Neural cell (in vitro differentiated cells): ENCODE results near the gene WDR38. TPM values are rescaled to one million over a fixed set of nuclear protein-coding genes. Genes with fewer than 3 reads are reported as not detected.

ENCODE experiments used
- H2AFZ ChIP-seq: fragments of 200-600, 300-800 bp; sonication (generic), shearing (Covaris generic); 2 replicates; pipeline ENCODE4 v1.6.0; 2014; ENCODE audit warnings: low read depth, mild to moderate bottlenecking, antibody characterized with exemption, low read length, moderate library complexity
- H3F3A ChIP-seq: fragments of 200-600 bp; shearing (Covaris generic); 2 replicates; pipeline ENCODE4 v1.6.1; 2016; ENCODE audit warnings: mild to moderate bottlenecking, moderate library complexity, mixed read lengths, antibody characterized with exemption, low read length; ENCODE audit not compliant: insufficient read depth, poor library complexity, severe bottlenecking
- H3K27ac ChIP-seq: fragments of 200-600, 300-800 bp; sonication (generic), shearing (Covaris generic); 2 replicates; pipeline ENCODE4 v1.5.1; 2014; ENCODE audit warnings: mild to moderate bottlenecking, low read length, moderate library complexity
- H3K27me3 ChIP-seq: fragments of 300-800, 200-600 bp; sonication (generic), shearing (Covaris generic); 2 replicates; pipeline ENCODE4 v1.6.0; 2014; ENCODE audit warnings: mild to moderate bottlenecking, low read depth, low read length, moderate library complexity; ENCODE audit not compliant: insufficient read depth
- H3K36me3 ChIP-seq: fragments of 300-800, 200-600 bp; sonication (generic), shearing (Covaris generic); 2 replicates; pipeline ENCODE4 v1.5.1; 2014; ENCODE audit warnings: mild to moderate bottlenecking, antibody characterized with exemption, low read length, moderate library complexity; ENCODE audit not compliant: insufficient read depth
- H3K4me2 ChIP-seq: fragments of 300-800, 200-600 bp; sonication (generic), shearing (Covaris generic); 2 replicates; pipeline ENCODE4 v1.6.0; 2014; ENCODE audit warnings: mild to moderate bottlenecking, low read length
- H3K4me3 ChIP-seq: fragments of 300-800, 200-600 bp; sonication (generic), shearing (Covaris generic); 2 replicates; pipeline ENCODE4 v1.5.1; 2014; ENCODE audit warnings: mild to moderate bottlenecking, low read length, moderate library complexity
- H3K79me2 ChIP-seq: fragments of 200-600 bp; shearing (Covaris generic); replicated peaks from 2 replicates; pipeline ENCODE4 v1.6.0; 2014; ENCODE audit warnings: mild to moderate bottlenecking, low read length, moderate library complexity; ENCODE audit not compliant: insufficient read depth
- H3K9ac ChIP-seq: fragments of 300-800, 200-600 bp; sonication (generic), shearing (Covaris generic); 2 replicates; pipeline ENCODE4 v1.6.1; 2016; ENCODE audit warnings: mild to moderate bottlenecking, low read length, mixed read lengths
- H3K9me2 ChIP-seq: fragments of 200-600 bp; shearing (Covaris generic); 2 replicates; pipeline ENCODE4 v1.6.1; 2016; ENCODE audit warnings: mild to moderate bottlenecking, low read length, mixed read lengths; ENCODE audit not compliant: insufficient read depth
- H3K9me3 ChIP-seq: fragments of 200-600, 300-800 bp; sonication (generic), shearing (Covaris generic); 2 replicates; pipeline ENCODE4 v1.6.1; 2016; ENCODE audit warnings: mild to moderate bottlenecking, mixed run types, low read length, moderate library complexity, mixed read lengths
- H4K20me1 ChIP-seq: fragments of 200-600 bp; shearing (Covaris generic); 2 replicates; pipeline ENCODE4 v1.6.1; 2016; ENCODE audit warnings: mild to moderate bottlenecking, mixed run types; ENCODE audit not compliant: insufficient read depth
- EP300 ChIP-seq: fragments of 450-650 bp; conservative IDR thresholded peaks from 2 replicates; pipeline ENCODE4 v1.6.1; 2014; ENCODE audit warnings: antibody characterized with exemption, mild to moderate bottlenecking, moderate library complexity; ENCODE audit not compliant: poor library complexity, severe bottlenecking
- EZH2 ChIP-seq: fragments of 200-600, 300-800 bp; shearing (Covaris generic), sonication (generic); IDR thresholded peaks from 2 replicates; pipeline ENCODE4 v1.6.1; 2014; ENCODE audit warnings: antibody characterized with exemption, low read length, borderline replicate concordance, mild to moderate bottlenecking; ENCODE audit not compliant: insufficient read depth, poor library complexity, severe bottlenecking
- MXI1 ChIP-seq: fragments of 450-650 bp; conservative IDR thresholded peaks from 2 replicates; pipeline ENCODE4 v1.6.1; 2014; ENCODE audit warnings: antibody characterized with exemption, mild to moderate bottlenecking; ENCODE audit not compliant: poor library complexity, severe bottlenecking
- POLR2AphosphoS5 ChIP-seq: IDR thresholded peaks from 2 replicates; pipeline ENCODE4 v1.6.1; 2012
- RAD21 ChIP-seq: fragments of 450-650 bp; conservative IDR thresholded peaks from 2 replicates; pipeline ENCODE4 v1.6.1; 2014; ENCODE audit warnings: antibody characterized with exemption, mild to moderate bottlenecking, moderate library complexity
- SMC3 ChIP-seq: fragments of 450-650 bp; conservative IDR thresholded peaks from 2 replicates; pipeline ENCODE4 v1.6.1; 2014; ENCODE audit warnings: antibody characterized with exemption, mild to moderate bottlenecking, moderate library complexity; ENCODE audit not compliant: poor library complexity
- TAF1 ChIP-seq: IDR thresholded peaks from 2 replicates; pipeline ENCODE4 v1.6.1; 2012; ENCODE audit warnings: low read depth
- polyA plus RNA-seq: library from polyadenylated mRNA; depleted of rRNA; stranded (reverse); fragments of >200 nt; gene quantifications from 2 replicates; pipeline ENCODE4 v1.2.3, GENCODE V29; 2014
- TF ChIP-seq, protein P1 (sequence below): fragments of 450-650 bp; IDR thresholded peaks from 2 replicates; pipeline ENCODE4 v1.5.1; 2014; ENCODE audit warnings: antibody characterized with exemption, mild to moderate bottlenecking, moderate library complexity; ENCODE audit not compliant: poor library complexity, severe bottlenecking
- TF ChIP-seq, protein P2 (sequence below): IDR thresholded peaks from 2 replicates; pipeline ENCODE4 v1.6.1; 2012; ENCODE audit warnings: borderline replicate concordance

Gene WDR38
- polyA plus RNA-seq, 1 donor from 2014 or later = not detected

DNA sequence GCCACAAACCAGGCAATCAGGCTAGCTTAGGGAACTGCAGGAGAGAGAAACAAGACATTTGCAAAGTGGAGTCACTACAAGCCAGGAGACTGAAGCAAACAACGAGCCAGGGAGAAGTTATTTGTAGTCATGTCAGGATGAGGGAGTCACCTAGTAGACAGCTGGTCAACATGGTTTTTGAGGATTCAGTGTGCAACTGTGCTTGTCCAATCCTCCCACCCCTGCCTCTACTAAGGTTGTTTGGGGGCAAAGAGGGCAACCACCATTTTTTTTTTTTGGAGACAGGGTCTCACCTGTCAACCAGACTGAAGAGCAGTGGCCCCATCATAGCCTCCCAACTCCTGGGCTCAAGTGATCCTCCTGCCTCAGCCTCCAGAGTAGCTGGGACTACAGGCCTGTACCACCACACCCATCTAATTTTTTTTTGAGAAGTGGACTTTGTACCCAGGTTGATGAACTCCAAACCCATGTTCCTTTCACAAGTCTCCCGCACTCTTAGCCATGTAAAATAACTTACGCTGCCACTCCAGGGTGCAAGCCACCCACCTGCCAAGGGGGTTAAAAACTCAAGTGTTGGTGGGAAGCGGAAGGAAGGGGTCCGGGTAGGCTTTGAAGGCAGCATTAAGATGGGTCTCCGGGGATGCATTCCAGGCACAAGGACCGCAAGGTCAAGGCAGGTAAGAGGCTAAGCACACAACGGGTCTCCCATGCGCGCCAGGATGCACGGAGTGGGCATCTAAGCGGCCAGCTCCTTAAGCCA, 7.5 kb downstream of the WDR38 start:
- H3K27me3 ChIP-seq = no peaks in the 10 kb centered on the region
- no peaks in the 10 kb centered on the region for H3F3A ChIP-seq
- peak overlapping the region; percentile 80 for H3K4me2 ChIP-seq
- peaks cover 9% of the 10 kb centered on the region for H3K79me2 ChIP-seq
- H4K20me1 ChIP-seq = peaks cover 15% of the 10 kb centered on the region
- H3K36me3 ChIP-seq = no peaks in the 10 kb centered on the region
- H3K9me2 ChIP-seq = no peaks in the 10 kb centered on the region
- TF ChIP-seq EP300 (no peak), MXI1 (no peak), RAD21 (no peak), EZH2 (no peak), SMC3 (no peak), POLR2AphosphoS5 (no peak), TAF1 (no peak)
- TF ChIP-seq, protein P1, sequence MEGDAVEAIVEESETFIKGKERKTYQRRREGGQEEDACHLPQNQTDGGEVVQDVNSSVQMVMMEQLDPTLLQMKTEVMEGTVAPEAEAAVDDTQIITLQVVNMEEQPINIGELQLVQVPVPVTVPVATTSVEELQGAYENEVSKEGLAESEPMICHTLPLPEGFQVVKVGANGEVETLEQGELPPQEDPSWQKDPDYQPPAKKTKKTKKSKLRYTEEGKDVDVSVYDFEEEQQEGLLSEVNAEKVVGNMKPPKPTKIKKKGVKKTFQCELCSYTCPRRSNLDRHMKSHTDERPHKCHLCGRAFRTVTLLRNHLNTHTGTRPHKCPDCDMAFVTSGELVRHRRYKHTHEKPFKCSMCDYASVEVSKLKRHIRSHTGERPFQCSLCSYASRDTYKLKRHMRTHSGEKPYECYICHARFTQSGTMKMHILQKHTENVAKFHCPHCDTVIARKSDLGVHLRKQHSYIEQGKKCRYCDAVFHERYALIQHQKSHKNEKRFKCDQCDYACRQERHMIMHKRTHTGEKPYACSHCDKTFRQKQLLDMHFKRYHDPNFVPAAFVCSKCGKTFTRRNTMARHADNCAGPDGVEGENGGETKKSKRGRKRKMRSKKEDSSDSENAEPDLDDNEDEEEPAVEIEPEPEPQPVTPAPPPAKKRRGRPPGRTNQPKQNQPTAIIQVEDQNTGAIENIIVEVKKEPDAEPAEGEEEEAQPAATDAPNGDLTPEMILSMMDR = no peak
- TF ChIP-seq, protein P2, sequence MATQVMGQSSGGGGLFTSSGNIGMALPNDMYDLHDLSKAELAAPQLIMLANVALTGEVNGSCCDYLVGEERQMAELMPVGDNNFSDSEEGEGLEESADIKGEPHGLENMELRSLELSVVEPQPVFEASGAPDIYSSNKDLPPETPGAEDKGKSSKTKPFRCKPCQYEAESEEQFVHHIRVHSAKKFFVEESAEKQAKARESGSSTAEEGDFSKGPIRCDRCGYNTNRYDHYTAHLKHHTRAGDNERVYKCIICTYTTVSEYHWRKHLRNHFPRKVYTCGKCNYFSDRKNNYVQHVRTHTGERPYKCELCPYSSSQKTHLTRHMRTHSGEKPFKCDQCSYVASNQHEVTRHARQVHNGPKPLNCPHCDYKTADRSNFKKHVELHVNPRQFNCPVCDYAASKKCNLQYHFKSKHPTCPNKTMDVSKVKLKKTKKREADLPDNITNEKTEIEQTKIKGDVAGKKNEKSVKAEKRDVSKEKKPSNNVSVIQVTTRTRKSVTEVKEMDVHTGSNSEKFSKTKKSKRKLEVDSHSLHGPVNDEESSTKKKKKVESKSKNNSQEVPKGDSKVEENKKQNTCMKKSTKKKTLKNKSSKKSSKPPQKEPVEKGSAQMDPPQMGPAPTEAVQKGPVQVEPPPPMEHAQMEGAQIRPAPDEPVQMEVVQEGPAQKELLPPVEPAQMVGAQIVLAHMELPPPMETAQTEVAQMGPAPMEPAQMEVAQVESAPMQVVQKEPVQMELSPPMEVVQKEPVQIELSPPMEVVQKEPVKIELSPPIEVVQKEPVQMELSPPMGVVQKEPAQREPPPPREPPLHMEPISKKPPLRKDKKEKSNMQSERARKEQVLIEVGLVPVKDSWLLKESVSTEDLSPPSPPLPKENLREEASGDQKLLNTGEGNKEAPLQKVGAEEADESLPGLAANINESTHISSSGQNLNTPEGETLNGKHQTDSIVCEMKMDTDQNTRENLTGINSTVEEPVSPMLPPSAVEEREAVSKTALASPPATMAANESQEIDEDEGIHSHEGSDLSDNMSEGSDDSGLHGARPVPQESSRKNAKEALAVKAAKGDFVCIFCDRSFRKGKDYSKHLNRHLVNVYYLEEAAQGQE = no peak
- no peak overlapping the region for H2AFZ ChIP-seq
- H3K4me3 ChIP-seq = peak overlapping the region; percentile 79
- no peaks in the 10 kb centered on the region for H3K9me3 ChIP-seq
- H3K27ac ChIP-seq = no peak overlapping the region
- H3K9ac ChIP-seq = peak overlapping the region; percentile 75

DNA sequence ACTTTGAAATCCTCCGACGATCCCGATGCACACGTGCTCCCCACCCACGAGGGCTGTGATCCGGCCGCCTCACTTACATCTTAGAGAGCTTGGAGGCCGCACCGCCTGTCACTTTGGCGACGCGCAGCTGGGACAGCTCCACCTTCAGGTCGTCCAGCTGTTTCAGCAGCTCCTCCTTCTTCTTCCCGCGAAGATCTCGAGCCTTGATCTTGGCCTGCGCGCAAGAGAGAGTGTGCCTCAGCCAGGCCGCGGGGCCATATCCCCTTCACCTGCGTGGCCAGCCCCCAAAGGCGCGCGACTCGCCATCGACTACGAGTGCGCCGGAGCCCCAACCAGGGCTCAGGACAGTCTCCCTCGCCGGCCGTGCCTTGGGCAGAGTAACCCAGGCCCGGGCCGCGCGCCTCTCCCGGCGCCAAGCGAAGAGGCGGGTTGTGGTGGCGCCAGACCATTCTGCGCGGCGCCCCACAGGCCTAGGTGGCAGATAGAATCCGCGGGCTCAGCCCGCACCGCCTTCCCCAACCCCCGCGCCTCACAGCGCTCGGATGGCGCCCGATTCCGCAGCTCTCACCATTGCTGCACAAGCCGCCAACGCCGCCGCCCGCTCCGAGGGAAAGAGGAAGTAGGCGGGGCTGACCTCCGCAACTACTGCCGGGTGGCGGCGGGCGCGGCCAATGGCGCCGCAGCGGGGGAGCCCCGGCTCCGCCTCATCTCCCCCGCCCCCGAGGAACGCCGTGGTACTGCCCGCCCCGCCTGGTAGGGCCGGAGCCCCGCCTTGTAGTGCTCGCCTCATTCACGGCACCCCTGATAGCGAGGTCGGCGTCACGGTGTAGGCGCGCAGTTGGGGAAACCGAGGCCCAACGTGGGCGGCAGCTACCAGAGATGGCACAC, 8.3 kb downstream of the WDR38 start, which contains the start of the genes ARPC5L and RPL35:
TSS of gene ARPC5L (plus strand) at position 789 of the 888 bp plus-strand sequence. CDS start 7,161 bp downstream, outside the sequence.
TSS of gene RPL35 (minus strand) at position 616 of the 888 bp plus-strand sequence. CDS start at position 571, 45 bp downstream.
- no peaks in the 10 kb centered on the region for H3K27me3 ChIP-seq
- peaks cover 15% of the 10 kb centered on the region for H4K20me1 ChIP-seq

More for the DNA sequence above, 8.3 kb downstream of the WDR38 start, which contains the start of the genes ARPC5L and RPL35:
- Histone ChIP-seq H3K9ac (peak within 1 kb of the TSS; percentile 75), H3K4me2 (peak within 1 kb of the TSS; percentile 80), H3K9me3 (no peaks in the 10 kb centered on the region), H3K27ac (peak within 1 kb of the TSS; percentile 87), H2AFZ (peak within 1 kb of the TSS; percentile 54), H3F3A (no peaks in the 10 kb centered on the region), H3K9me2 (no peaks in the 10 kb centered on the region), H3K4me3 (peak within 1 kb of the TSS; percentile 79), H3K79me2 (peaks cover 9% of the 10 kb centered on the region), H3K36me3 (no peaks in the 10 kb centered on the region)
- TF ChIP-seq POLR2AphosphoS5 = peak; percentile 95
- TF ChIP-seq TAF1 = peak; percentile 92
- TF ChIP-seq SMC3 = peak; percentile 23
- TF ChIP-seq, protein P2 = peak; percentile 82
- TF ChIP-seq, protein P1 = peak; percentile 67
- TF ChIP-seq EP300 = peak; percentile 65
- TF ChIP-seq MXI1 = peak; percentile 93
- TF ChIP-seq RAD21 = peak; percentile 26
- TF ChIP-seq EZH2 = no peak
